SJCRH30 (cell line): Measurements from ENCODE around the gene MFAP1. TPM values are rescaled to one million over a fixed set of nuclear protein-coding genes. Genes with fewer than 3 reads are reported as not detected.
"Not testable (repeated sequence)": the region's sequence is repeated elsewhere in the genome, so short reads cannot be mapped to it uniquely, and the experiment has no call there.

Source experiments
- DNase-seq, 2 experiments: peaks; one replicate each; pipeline ENCODE4 v3.0.0-alpha.2; 2015 to 2020
- H3K27ac ChIP-seq: fragments of 250-450 bp; sonication (Bioruptor Pico); 2 replicates; pipeline ENCODE4 v1.5.1; 2020; ENCODE audit warnings: mild to moderate bottlenecking, moderate library complexity
- H3K27me3 ChIP-seq: fragments of 250-450 bp; sonication (Bioruptor Pico); 2 replicates; pipeline ENCODE4 v1.5.1; 2020; ENCODE audit warnings: mild to moderate bottlenecking, moderate library complexity
- H3K36me3 ChIP-seq: fragments of 250-450 bp; sonication (Bioruptor Pico); 2 replicates; pipeline ENCODE4 v1.5.1; 2020; ENCODE audit warnings: mild to moderate bottlenecking, moderate library complexity
- H3K4me1 ChIP-seq: fragments of 250-450 bp; sonication (Bioruptor Pico); 2 replicates; pipeline ENCODE4 v1.5.1; 2020; ENCODE audit warnings: mild to moderate bottlenecking, moderate library complexity
- H3K4me3 ChIP-seq: fragments of 250-450 bp; sonication (Bioruptor Pico); 2 replicates; pipeline ENCODE4 v1.5.1; 2020; ENCODE audit warnings: mild to moderate bottlenecking, moderate library complexity
- H3K9me3 ChIP-seq: fragments of 250-450 bp; sonication (Bioruptor Pico); replicated peaks from 2 replicates; pipeline ENCODE4 v1.5.1; 2020; ENCODE audit warnings: mild to moderate bottlenecking, moderate library complexity
- total RNA-seq: library from RNA; depleted of rRNA; stranded (reverse); fragments of >200 nt; shearing (Covaris generic); gene quantifications from 2 replicates; pipeline ENCODE4 v1.2.3, GENCODE V29; 2014; rRNA removed

Gene MFAP1, protein sequence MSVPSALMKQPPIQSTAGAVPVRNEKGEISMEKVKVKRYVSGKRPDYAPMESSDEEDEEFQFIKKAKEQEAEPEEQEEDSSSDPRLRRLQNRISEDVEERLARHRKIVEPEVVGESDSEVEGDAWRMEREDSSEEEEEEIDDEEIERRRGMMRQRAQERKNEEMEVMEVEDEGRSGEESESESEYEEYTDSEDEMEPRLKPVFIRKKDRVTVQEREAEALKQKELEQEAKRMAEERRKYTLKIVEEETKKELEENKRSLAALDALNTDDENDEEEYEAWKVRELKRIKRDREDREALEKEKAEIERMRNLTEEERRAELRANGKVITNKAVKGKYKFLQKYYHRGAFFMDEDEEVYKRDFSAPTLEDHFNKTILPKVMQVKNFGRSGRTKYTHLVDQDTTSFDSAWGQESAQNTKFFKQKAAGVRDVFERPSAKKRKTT
- 44.2 and 48.4 TPM in 2 replicates for total RNA-seq

- peaks cover 15% of the 10 kb centered on the region for H3K36me3 ChIP-seq
- H3K4me3 ChIP-seq, result peak within 1 kb of the TSS; percentile 68
- peak within 1 kb of the TSS; percentile 63 for H3K27ac ChIP-seq
- DNase-seq, result peak; percentile 96 to 98
- H3K4me1 ChIP-seq, result peaks cover 12% of the 10 kb centered on the region
- H3K9me3 ChIP-seq, result no peaks in the 10 kb centered on the region
- no peaks in the 10 kb centered on the region for H3K27me3 ChIP-seq
Measured at GRCh38 chr15:43824302-43825246, at the start of gene MFAP1. Gene MFAP1 (minus strand): TSS chr15:43824690. CDS start chr15:43824569, 121 bp downstream.

DNA sequence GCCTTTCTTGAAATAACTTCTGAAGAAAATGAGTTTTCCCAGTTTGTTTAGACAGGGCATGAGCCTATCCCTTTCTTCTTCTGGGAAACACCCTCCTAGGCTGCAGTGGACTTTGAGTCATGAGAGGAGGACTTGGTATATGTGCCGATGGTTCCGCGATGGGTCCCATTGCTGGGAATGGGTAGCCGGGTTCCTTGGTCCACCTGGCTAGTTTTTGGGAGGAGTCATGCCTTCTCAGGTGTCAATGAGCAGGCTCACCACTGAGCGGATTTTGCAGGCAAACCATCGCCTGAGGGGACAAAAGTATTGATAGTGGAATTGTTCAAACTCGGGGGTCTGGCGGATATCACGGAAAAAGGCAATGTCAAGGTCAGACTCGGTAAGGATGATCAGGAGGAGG, 49.2 kb upstream of the MFAP1 start:
- Histone ChIP-seq H3K4me1 (no peaks in the 10 kb centered on the region), H3K4me3 (no peak overlapping the region), H3K36me3 (peaks cover 44% of the 10 kb centered on the region), H3K27me3 (no peaks in the 10 kb centered on the region), H3K9me3 (no peaks in the 10 kb centered on the region), H3K27ac (no peak overlapping the region)
- DNase-seq, result no peak

GRCh38 chr15:43872416-43873020, 48.0 kb upstream of the MFAP1 start:
- H3K36me3 ChIP-seq, result peaks cover 46% of the 10 kb centered on the region
- no peaks in the 10 kb centered on the region for H3K4me1 ChIP-seq
- H3K27me3 ChIP-seq, result peaks cover 3% of the 10 kb centered on the region; the same call in 1 of the 2 replicates
- H3K9me3 ChIP-seq, result no peaks in the 10 kb centered on the region
- H3K4me3 ChIP-seq, result no peak overlapping the region
- peak; percentile 49 to 75 for DNase-seq
- no peak overlapping the region for H3K27ac ChIP-seq

GRCh38 chr15:43871835-43872234, 47.3 kb upstream of the MFAP1 start:
- no peaks in the 10 kb centered on the region for H3K4me1 ChIP-seq
- no peak overlapping the region for H3K4me3 ChIP-seq
- peaks cover 3% of the 10 kb centered on the region; the same call in 1 of the 2 replicates for H3K27me3 ChIP-seq
- no peak overlapping the region for H3K27ac ChIP-seq
- DNase-seq, result no peak
- H3K36me3 ChIP-seq, result peaks cover 44% of the 10 kb centered on the region
- H3K9me3 ChIP-seq, result no peaks in the 10 kb centered on the region

DNA sequence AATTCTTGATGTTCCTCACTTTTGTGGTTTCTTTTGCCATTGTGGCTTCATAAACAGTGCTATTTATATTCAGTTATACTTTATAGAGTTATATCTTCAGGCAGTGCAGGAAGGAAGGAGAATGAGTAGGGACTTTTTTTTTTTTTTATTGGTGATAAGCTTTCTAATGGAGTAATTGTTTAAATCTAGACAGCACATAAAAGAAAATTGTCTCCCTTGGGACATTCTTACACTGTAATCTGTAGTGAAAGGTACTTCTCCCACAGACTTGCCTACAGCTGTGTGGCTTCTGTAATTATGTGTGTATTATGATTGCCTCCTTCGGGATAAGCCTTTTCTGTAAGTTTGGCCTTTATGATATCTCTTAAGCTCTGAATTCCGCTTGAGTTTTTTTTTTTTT, 43.9 kb upstream of the MFAP1 start:
- H3K27ac ChIP-seq, result no peak overlapping the region
- no peaks in the 10 kb centered on the region for H3K4me1 ChIP-seq
- DNase-seq, result no peak
- no peak overlapping the region for H3K4me3 ChIP-seq
- no peaks in the 10 kb centered on the region for H3K9me3 ChIP-seq
- H3K36me3 ChIP-seq, result peaks cover 44% of the 10 kb centered on the region
- H3K27me3 ChIP-seq, result peaks cover 3% of the 10 kb centered on the region; the same call in 1 of the 2 replicates

DNA sequence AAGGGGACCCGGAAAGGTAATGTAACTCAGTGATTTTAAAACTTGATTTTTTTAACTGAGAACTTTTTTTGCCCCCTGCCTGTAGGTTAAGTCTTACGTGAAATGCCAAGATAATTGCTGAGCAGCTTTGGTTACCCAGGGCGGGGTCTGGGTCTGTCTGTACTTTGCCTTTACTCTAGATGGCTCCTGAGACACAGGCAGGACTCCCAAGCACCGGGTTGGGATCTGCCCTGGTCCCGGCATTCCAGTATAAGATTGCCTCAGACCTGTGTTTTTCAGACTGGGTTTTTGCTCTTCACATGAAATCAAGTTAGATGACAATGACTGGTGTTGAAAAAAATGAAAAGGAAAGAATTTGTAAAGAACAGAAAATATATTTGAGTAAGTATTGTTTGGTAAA, 42.6 kb upstream of the MFAP1 start:
- Histone ChIP-seq H3K4me3 (no peak overlapping the region), H3K27me3 (peaks cover 3% of the 10 kb centered on the region; the same call in 1 of the 2 replicates), H3K4me1 (no peaks in the 10 kb centered on the region), H3K9me3 (no peaks in the 10 kb centered on the region), H3K36me3 (peaks cover 44% of the 10 kb centered on the region), H3K27ac (no peak overlapping the region)
- DNase-seq, result no peak

GRCh38 chr15:43866636-43867035, 42.1 kb upstream of the MFAP1 start:
- H3K27me3 ChIP-seq, H3K4me3 ChIP-seq, H3K9me3 ChIP-seq, DNase-seq, H3K4me1 ChIP-seq, H3K27ac ChIP-seq: not testable (repeated sequence)
- H3K36me3 ChIP-seq, result peaks cover 39% of the 10 kb centered on the region

DNA sequence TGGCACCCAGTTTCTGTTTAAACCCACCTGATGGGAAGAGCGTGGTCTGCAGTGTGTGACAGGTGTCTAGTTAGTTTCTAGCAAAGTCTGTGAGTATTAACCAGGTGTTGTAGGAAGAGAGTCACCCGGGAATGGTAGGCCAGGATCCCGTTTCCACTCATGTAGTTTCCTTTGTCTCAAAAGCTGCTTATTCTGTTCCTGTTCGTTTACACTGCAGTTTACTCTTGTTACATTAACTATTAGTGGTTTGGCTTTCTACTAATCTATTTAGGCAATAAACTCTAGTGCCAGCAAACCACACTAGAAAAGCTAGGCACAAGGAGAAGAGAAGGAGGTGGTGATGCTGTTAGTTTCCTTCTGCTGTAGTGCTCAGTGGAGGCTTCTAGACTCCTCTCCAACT, 35.1 kb upstream of the MFAP1 start:
- Histone ChIP-seq H3K4me3 (no peak overlapping the region), H3K27ac (no peak overlapping the region), H3K4me1 (no peaks in the 10 kb centered on the region), H3K27me3 (no peaks in the 10 kb centered on the region), H3K36me3 (peaks cover 56% of the 10 kb centered on the region), H3K9me3 (no peaks in the 10 kb centered on the region)
- no peak for DNase-seq

- Histone ChIP-seq H3K27ac (no peak overlapping the region), H3K27me3 (no peaks in the 10 kb centered on the region), H3K4me1 (no peaks in the 10 kb centered on the region), H3K9me3 (no peaks in the 10 kb centered on the region), H3K4me3 (no peak overlapping the region), H3K36me3 (peaks cover 70% of the 10 kb centered on the region)
- DNase-seq, result no peak
Measured at GRCh38 chr15:43854801-43855200, 30.3 kb upstream of the MFAP1 start.

GRCh38 chr15:43852607-43853006, 28.1 kb upstream of the MFAP1 start:
- H3K9me3 ChIP-seq, result no peaks in the 10 kb centered on the region
- peaks cover 73% of the 10 kb centered on the region for H3K36me3 ChIP-seq
- no peak for DNase-seq
- H3K4me3 ChIP-seq, result no peak overlapping the region
- H3K27me3 ChIP-seq, result no peaks in the 10 kb centered on the region
- no peak overlapping the region for H3K27ac ChIP-seq
- H3K4me1 ChIP-seq, result no peaks in the 10 kb centered on the region

GRCh38 chr15:43851251-43851650, 26.8 kb upstream of the MFAP1 start:
- Histone ChIP-seq H3K4me1 (no peaks in the 10 kb centered on the region), H3K36me3 (peaks cover 74% of the 10 kb centered on the region), H3K4me3 (no peak overlapping the region), H3K9me3 (no peaks in the 10 kb centered on the region), H3K27ac (no peak overlapping the region), H3K27me3 (no peaks in the 10 kb centered on the region)
- no peak for DNase-seq

GRCh38 chr15:43845421-43845820, 20.9 kb upstream of the MFAP1 start:
- H3K27ac ChIP-seq, result no peak overlapping the region
- no peaks in the 10 kb centered on the region for H3K9me3 ChIP-seq
- peaks cover 67% of the 10 kb centered on the region for H3K36me3 ChIP-seq
- H3K4me3 ChIP-seq, result no peak overlapping the region
- H3K4me1 ChIP-seq, result no peaks in the 10 kb centered on the region
- no peaks in the 10 kb centered on the region for H3K27me3 ChIP-seq
- DNase-seq, result no peak

GRCh38 chr15:43832485-43832884, 8.0 kb upstream of the MFAP1 start:
- DNase-seq, H3K27ac ChIP-seq: not testable (repeated sequence)
- peaks cover 38% of the 10 kb centered on the region for H3K36me3 ChIP-seq

DNA sequence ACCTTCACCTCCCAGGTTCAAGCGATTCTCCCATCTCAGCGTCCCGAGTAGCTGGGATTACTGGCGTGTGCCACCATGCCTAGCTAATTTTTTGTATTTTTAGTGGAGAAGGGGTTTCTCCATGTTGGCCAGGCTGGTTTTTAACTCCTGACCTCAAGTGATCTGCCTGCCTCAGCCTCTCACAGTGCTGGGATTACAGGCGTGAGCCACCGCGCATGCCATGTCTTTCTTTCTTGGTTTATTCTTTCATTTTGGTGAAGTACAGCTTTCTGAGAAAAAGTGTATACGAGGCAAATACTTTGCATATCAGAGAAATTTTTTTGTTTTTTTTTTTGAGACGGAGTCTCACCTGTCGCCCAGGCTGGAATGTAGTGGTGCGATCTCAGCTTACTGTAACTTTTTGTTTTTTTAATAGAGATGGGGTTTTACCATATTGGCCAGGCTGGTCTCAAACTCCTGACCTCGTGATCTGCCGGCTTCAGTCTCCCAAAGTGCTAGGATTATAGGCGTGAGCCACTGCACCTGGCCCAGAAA, 7.1 kb upstream of the MFAP1 start:
- not testable (repeated sequence) for H3K4me1 ChIP-seq, DNase-seq, H3K9me3 ChIP-seq, H3K4me3 ChIP-seq, H3K27me3 ChIP-seq, H3K27ac ChIP-seq
- H3K36me3 ChIP-seq, result peaks cover 31% of the 10 kb centered on the region

More at GRCh38 chr15:43832485-43832884, 8.0 kb upstream of the MFAP1 start:
- H3K4me3 ChIP-seq, H3K4me1 ChIP-seq, H3K9me3 ChIP-seq, H3K27me3 ChIP-seq: not testable (repeated sequence)
